HG02763 (cell line): ENCODE data around the gene TAS2R4.
"Not testable (repeated sequence)": the region's sequence is repeated elsewhere in the genome, so short reads cannot be mapped to it uniquely, and the experiment has no call there.

ENCODE experiments used
- ATAC-seq: cut with Tn5 transposase; IDR thresholded peaks from one replicate; pipeline ENCODE4 v1.9.1; 2021; ENCODE audit warnings: mild to moderate bottlenecking, moderate library complexity; ENCODE audit not compliant: unreplicated experiment

Gene TAS2R4, protein sequence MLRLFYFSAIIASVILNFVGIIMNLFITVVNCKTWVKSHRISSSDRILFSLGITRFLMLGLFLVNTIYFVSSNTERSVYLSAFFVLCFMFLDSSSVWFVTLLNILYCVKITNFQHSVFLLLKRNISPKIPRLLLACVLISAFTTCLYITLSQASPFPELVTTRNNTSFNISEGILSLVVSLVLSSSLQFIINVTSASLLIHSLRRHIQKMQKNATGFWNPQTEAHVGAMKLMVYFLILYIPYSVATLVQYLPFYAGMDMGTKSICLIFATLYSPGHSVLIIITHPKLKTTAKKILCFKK

GRCh38 chr7:141776374-141776773 lies at the start of gene TAS2R4:
Gene TAS2R4 (plus strand): TSS chr7:141776674. CDS start chr7:141778489, 1,815 bp downstream.
- no peak for ATAC-seq

DNA sequence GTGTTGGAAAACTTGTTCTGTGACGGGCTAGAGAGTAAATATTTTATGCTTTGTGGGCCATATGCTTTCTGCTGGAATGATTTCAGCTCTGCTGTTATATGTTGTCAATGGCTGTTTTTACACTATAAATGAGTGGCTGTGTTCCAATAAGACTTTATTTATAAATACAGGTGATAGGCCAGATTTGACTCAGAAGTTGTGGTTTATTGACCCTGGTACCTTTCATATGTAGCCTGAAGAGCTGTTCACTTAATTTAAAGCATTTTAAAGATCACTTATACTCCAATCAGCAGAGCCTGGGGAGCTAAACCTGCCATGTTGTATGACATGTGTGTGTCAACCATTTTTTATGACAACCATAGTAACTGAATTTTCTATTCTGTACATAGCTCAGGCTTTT lies 47.5 kb upstream of the TAS2R4 start:
- ATAC-seq = no peak

- ATAC-seq = no peak
These were observed 44.9 kb upstream of the TAS2R4 start for GRCh38 chr7:141731476-141732149.

DNA sequence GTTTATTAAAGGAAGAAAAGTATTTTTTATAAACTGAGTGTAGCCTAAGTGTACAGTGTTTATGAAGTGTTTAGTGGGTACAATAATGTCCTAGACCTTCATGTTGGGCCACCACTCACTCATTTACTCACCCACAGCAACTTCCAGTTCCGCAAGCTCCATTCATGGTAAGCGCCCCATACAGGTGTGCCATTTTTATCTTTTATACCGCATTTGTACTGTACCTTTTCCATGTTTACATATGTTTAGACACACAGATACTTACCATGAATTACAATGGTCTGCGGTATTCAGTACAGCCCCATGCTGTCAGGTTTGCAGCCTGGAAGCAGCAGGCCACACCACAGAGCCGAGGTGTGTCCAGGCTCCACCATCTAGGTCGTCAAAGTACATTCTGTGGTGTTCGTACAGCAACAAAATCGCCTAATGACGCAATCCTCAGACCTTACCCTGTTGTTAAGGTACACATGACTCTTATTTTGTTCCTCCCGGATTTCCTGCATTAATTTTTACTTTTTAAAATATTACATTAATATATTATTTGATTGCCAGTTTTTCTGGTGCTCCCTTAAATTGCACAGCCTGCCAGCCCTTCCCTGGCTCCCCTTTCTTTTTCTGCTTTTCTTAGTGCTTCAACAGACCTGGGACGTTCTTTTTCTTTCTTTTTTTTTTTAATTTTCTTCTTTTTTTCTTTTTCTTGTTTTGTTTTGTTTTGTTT lies 39.2 kb upstream of the TAS2R4 start:
- no peak for ATAC-seq

- ATAC-seq = peak; percentile 92
These were observed 38.5 kb upstream of the TAS2R4 start, which contains the start of gene SSBP1 for GRCh38 chr7:141737836-141738591. Gene SSBP1 (plus strand): TSS chr7:141738358. CDS start chr7:141739167, 809 bp downstream.

DNA sequence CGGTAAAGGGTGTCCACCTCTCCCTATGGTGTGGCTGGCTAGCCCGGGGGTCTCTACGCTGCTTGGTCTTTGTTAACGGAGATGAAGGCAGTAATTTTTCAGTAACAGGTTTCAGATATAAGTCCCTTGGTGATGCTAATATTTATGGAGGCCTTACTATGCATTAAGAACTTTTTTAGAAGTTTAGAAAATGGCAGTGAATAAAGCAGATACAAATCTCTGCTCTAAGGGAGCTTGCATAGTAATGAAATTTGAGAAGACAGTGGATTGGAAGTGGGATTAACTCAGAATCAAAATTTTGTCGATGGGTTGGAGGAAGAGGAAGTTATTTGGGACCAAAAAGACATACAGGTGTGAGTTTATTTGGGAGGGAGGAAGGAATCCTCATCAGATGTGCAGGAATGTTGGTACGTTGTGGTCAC lies 37.9 kb upstream of the TAS2R4 start:
- no peak for ATAC-seq

GRCh38 chr7:141739250-141739649 lies 37.2 kb upstream of the TAS2R4 start:
- ATAC-seq = no peak

DNA sequence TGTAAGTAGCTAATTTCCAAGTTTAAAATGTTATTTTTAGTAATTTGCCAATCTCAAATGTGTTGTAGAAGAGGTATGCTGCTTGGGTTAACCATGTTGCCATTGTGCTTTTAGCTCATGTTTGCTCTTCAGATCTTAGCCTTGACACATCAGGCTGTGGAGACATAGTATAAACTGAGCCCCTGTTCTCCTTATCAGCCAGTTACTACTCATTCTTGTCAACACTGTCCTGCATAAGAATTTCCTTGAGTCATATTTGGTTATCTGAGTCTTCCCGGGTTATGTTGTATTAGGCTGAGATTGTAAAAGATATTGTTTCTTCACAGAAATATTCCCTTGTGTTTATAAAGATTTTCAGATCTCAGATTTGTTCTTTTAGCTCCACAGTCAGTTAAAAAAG lies 34.2 kb upstream of the TAS2R4 start:
- no peak for ATAC-seq

DNA sequence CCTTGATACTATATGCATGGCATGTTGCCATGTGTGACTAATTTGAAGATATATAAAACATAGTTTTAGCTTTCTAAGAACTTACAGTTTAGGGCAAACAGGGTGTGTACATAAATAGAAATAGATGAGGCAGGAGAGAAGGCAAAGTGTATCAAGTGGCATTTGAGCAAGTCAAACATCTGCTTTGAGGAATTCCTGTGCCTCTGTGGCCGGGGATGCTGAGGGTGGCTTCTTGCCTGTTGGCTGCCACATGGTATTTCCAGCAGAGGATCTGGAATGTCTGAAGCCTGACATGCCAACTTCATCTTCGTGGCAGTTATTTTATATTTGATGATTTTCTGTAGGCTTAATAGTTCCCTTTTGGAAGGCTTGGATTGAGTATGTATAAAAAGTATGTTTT lies 32.3 kb upstream of the TAS2R4 start:
- ATAC-seq = no peak

GRCh38 chr7:141748396-141748795 lies 28.1 kb upstream of the TAS2R4 start:
- no peak for ATAC-seq

- ATAC-seq = not testable (repeated sequence)
These were observed 24.6 kb upstream of the TAS2R4 start for GRCh38 chr7:141751904-141752303.

GRCh38 chr7:141752634-141753033 lies 23.8 kb upstream of the TAS2R4 start:
- ATAC-seq = no peak

DNA sequence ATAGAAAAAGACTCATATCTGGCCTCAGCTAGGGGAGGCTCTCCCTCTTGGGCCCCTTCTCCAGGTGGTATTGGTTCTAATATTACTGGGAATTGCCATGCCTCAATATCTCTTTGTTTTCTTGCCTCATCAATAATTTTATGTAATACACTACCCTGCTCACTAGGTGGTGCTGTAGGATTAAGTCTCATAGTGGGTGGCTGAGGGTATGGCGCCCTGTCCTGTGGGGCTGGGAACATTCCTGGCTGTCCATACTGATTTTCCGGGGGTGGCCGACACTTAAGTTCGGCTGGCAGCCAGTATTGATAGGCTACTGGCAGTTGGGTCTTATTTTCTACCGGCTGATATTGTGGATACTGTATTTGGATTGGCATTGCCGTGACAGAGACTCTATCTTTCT lies 21.5 kb upstream of the TAS2R4 start:
- ATAC-seq = no peak

DNA sequence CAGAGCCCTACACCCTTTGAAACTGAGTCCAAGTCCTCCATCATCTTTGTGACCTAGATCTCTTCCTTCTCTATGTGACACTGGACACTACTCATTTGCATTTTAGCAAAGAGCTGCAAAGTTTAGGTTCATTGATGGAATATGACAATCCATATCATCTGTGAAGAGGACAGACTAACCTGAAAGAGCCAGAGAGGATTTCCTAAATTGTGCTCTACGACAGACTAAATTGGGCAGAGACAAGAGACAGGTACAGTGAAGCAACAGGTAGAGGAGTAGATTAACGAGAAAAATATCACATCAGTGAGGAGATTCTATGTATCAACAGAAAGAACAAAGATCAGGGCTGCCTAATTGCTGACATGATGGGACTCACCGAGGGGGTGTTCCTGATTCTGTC lies 12.7 kb upstream of the TAS2R4 start, which contains the start of gene TAS2R3:
TSS of gene TAS2R3 (plus strand) at position 301 of the 400 bp plus-strand sequence. CDS start at position 363, 62 bp downstream.
- no peak for ATAC-seq

DNA sequence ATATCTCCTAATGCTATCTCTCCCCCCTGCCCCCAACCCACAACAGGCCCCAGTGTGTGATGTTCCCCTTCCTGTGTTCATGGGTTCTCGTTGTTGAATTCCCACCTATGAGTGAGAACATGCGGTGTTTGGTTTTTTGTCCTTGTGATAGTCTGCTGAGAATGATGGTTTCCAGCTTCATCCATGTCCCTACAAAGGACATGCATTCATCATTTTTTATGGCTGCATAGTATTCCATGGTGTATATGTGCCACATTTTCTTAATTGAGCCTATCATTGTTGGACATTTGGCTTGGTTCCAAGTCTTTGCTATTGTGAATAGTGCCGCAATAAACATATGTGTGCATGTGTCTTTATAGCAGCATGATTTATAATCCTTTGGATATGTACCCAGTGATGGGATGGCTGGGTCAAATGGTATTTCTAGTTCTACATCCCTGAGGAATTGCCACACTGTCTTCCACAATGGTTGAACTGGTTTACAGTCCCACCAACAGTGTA lies 6.3 kb upstream of the TAS2R4 start:
- not testable (repeated sequence) for ATAC-seq

DNA sequence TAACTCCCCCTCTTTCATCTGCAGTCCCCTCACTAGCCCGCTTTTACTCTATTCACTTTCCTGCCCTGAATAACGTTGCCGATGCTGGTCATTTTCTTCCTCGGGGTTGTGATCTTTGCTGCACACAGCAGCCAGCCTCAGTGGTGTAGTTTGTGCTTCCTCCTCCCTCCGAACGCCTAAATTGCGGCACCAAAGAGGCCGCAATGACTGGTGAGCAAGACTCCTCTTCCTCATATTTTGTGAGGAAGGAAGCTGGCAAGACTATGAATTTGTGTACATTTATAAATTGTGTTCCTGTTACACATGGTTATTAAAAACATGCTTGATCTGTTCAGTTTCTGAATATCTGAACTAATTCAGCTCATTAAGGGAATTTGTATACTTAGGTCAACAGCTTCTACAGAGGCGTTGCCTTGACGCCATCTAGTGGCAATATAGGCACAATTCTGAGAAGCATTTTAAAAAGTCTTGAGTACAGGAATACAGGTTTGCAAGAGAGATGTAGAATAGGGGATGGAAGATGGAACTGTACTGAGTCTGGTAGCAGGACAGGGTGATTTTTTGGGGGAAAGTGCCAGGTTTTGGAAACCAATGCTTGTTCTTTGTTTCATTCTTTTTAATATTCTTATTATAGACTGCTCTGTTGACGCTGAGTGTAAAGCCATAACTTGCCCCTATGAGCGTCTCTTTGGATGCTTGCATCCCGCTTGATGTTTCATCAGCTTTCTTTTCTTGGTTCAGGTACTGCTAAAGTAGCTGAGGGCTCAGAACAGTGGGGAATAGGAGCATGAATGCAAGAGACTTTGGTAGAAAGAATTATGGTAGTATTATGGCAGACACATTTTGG lies 9.5 kb downstream of the TAS2R4 start:
- ATAC-seq = peak; percentile 67

DNA sequence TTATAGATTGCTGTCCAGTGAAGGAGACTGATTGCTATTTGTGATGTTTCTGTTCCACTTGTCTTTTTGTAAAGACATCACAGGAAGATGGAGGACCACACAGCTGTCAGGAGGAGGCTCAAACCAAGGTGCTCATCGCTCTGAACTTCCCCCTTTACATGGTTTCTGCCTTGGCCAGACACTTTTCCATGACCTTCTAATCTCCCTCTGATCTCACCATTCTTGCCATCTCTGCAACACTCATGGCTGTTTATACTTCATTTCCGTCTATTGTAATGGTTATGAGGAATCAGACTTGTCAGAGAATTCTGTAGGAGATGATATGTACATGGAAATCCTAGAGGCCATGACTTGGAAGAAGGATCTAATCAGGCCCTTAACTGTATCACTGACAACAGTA lies 11.8 kb downstream of the TAS2R4 start:
- no peak for ATAC-seq

- ATAC-seq = no peak
These were observed 13.4 kb downstream of the TAS2R4 start, which contains the start of gene TAS2R5 for GRCh38 chr7:141789917-141790316. Gene TAS2R5 (plus strand): TSS chr7:141790217. CDS start chr7:141790362, 145 bp downstream.

DNA sequence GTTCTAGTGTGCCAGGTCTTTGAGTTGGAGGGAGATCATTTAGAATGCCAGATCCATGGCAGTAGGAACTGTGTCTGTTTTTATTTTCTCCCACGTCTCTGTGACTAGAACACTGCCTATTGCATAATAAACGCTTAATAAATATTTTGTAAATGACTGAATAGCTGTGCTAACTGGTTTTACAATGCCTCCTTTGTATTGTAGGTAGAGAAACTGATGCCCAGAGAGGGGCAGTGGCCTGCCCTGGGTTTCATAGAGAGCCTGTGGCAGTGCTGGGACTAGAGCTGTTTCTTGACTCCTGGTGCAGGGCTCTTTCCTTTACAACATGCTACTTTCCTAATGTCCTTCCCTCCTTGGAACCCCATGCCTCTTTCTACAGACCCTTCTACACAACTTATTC lies 16.1 kb downstream of the TAS2R4 start:
- ATAC-seq = no peak

- no peak for ATAC-seq
These were observed 43.6 kb downstream of the TAS2R4 start for GRCh38 chr7:141820067-141820466.
